HFFc6 (cell line): ENCODE results near the gene MAP3K7. TPM values are rescaled to one million over a fixed set of nuclear protein-coding genes. Genes with fewer than 3 reads are reported as not detected.

Source experiments
- DNase-seq: peaks from one replicate; pipeline ENCODE4 v3.0.0-alpha.2; 2018
- H3K27ac Mint-ChIP-seq: 2 replicates; pipeline ENCODE4 v1.8.0; 2020; ENCODE audit warnings: mild to moderate bottlenecking, mixed read lengths
- H3K27me3 Mint-ChIP-seq: 2 replicates; pipeline ENCODE4 v1.8.0; 2021; ENCODE audit warnings: mild to moderate bottlenecking, moderate library complexity, mixed read lengths; ENCODE audit not compliant: insufficient read depth
- H3K36me3 Mint-ChIP-seq: 2 replicates; pipeline ENCODE4 v1.8.0; 2021; ENCODE audit warnings: low read depth, mixed read lengths
- H3K4me1 Mint-ChIP-seq: 2 replicates; pipeline ENCODE4 v1.8.0; 2020; ENCODE audit warnings: low read depth, mixed read lengths
- H3K4me3 Mint-ChIP-seq: 2 replicates; pipeline ENCODE4 v1.8.0; 2020; ENCODE audit warnings: mild to moderate bottlenecking, moderate library complexity, mixed read lengths
- H3K9me3 Mint-ChIP-seq: 2 replicates; pipeline ENCODE4 v1.8.0; 2020; ENCODE audit warnings: mild to moderate bottlenecking, mixed read lengths
- CTCF ChIP-seq: fragments of 200-600 bp; sonication (generic); IDR thresholded peaks from 2 replicates; pipeline ENCODE4 v1.5.0; 2021; ENCODE audit warnings: antibody characterized with exemption, mild to moderate bottlenecking
- long read RNA-seq: library from polyadenylated mRNA; unstranded; transcript quantifications from one replicate; pipeline ENCODE4 v2.0.0, GENCODE V29; 2019
- total RNA-seq, 6 experiments: library from RNA; stranded (reverse); fragmentation: NEBNext Ultra II Directional; extraction: Animal tissue kit (Norgen Biotek cat#: 25700); gene quantifications; 2 replicates in 1 of 6; 3 replicates in 5 of 6; pipeline ENCODE4 v1.2.3, GENCODE V29; 2021

MAP3K7 gene
- total RNA-seq, result 10 to 100 TPM; 27.9 to 35.4 (median 32.1) TPM
- long read RNA-seq, full-length matches to known transcripts, result 50 of 66 reads
- long read RNA-seq, partial matches to known transcripts, result 8 of 66 reads
- long read RNA-seq, other reads (novel, unspliced or antisense), result 8 of 66 reads

GRCh38 chr6:90586836-90587638 is at the start of gene MAP3K7:
Gene MAP3K7 (minus strand): TSS chr6:90587072. CDS start chr6:90586883, 189 bp downstream.
- Mint-ChIP-seq H3K36me3 (peaks cover 5% of the 10 kb centered on the region; the same call in 1 of the 2 replicates), H3K4me1 (peaks cover 53% of the 10 kb centered on the region), H3K27ac (peak within 1 kb of the TSS; percentile 98), H3K27me3 (peaks cover 4% of the 10 kb centered on the region), H3K4me3 (peak within 1 kb of the TSS; percentile 99), H3K9me3 (no peaks in the 10 kb centered on the region)
- DNase-seq, result peak; percentile 97
- TF ChIP-seq CTCF, result no peak

GRCh38 chr6:90631046-90631445 is 44.2 kb upstream of the MAP3K7 start:
- H3K27ac Mint-ChIP-seq, result no peak overlapping the region
- H3K36me3 Mint-ChIP-seq, result no peaks in the 10 kb centered on the region
- H3K9me3 Mint-ChIP-seq, result no peaks in the 10 kb centered on the region
- peak; percentile 26; the same call in 1 of the 2 replicates for TF ChIP-seq CTCF
- H3K4me1 Mint-ChIP-seq, result no peaks in the 10 kb centered on the region
- no peak for DNase-seq
- H3K27me3 Mint-ChIP-seq, result no peaks in the 10 kb centered on the region; the same call in 1 of the 2 replicates
- no peak overlapping the region for H3K4me3 Mint-ChIP-seq

DNA sequence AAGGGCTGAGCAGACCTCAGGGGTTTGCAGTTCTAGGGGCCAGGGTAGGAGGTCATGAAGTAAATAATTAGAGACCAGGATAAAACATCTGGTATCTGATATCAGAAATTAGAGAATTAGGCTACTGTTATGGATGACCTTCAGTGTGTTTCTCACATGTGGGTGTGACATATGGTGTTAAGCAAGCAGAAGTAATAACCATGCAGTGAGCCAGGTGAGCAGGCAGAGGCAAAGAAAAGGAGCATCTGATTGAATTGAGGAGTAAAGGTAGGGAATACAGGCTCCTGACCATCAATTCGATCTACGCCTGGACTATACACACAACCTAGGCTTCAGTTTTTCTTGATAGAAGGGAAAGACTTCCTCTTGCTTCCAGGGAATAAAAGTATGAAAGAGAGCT is 34.7 kb upstream of the MAP3K7 start:
- no peaks in the 10 kb centered on the region for H3K36me3 Mint-ChIP-seq
- TF ChIP-seq CTCF, result no peak
- no peaks in the 10 kb centered on the region for H3K9me3 Mint-ChIP-seq
- DNase-seq, result no peak
- no peaks in the 10 kb centered on the region for H3K27me3 Mint-ChIP-seq
- no peak overlapping the region for H3K4me3 Mint-ChIP-seq
- no peak overlapping the region for H3K27ac Mint-ChIP-seq
- H3K4me1 Mint-ChIP-seq, result no peaks in the 10 kb centered on the region

GRCh38 chr6:90619221-90619620 is 32.3 kb upstream of the MAP3K7 start:
- H3K4me3 Mint-ChIP-seq, result no peak overlapping the region
- no peak overlapping the region for H3K27ac Mint-ChIP-seq
- H3K9me3 Mint-ChIP-seq, result no peaks in the 10 kb centered on the region
- no peak for TF ChIP-seq CTCF
- H3K4me1 Mint-ChIP-seq, result no peaks in the 10 kb centered on the region
- no peaks in the 10 kb centered on the region for H3K27me3 Mint-ChIP-seq
- H3K36me3 Mint-ChIP-seq, result no peaks in the 10 kb centered on the region
- no peak for DNase-seq

GRCh38 chr6:90612313-90612680 is 25.4 kb upstream of the MAP3K7 start:
- peaks cover 7% of the 10 kb centered on the region for H3K4me1 Mint-ChIP-seq
- DNase-seq, result no peak
- H3K9me3 Mint-ChIP-seq, result no peaks in the 10 kb centered on the region
- peaks cover 12% of the 10 kb centered on the region for H3K27me3 Mint-ChIP-seq
- H3K27ac Mint-ChIP-seq, result no peak overlapping the region
- H3K4me3 Mint-ChIP-seq, result no peak overlapping the region
- H3K36me3 Mint-ChIP-seq, result no peaks in the 10 kb centered on the region
- no peak for TF ChIP-seq CTCF
